ENCODE results near the gene CAMTA1. TPM values are rescaled to one million over a fixed set of nuclear protein-coding genes. Genes with fewer than 3 reads are reported as not detected.
"Not testable (repeated sequence)": the region's sequence is repeated elsewhere in the genome, so short reads cannot be mapped to it uniquely, and the experiment has no call there.

CAMTA1 gene
- total and polyA plus RNA-seq, 3 experiments from 2014 or later, result 60.2 to 79.0 (median 61.7) TPM

DNA sequence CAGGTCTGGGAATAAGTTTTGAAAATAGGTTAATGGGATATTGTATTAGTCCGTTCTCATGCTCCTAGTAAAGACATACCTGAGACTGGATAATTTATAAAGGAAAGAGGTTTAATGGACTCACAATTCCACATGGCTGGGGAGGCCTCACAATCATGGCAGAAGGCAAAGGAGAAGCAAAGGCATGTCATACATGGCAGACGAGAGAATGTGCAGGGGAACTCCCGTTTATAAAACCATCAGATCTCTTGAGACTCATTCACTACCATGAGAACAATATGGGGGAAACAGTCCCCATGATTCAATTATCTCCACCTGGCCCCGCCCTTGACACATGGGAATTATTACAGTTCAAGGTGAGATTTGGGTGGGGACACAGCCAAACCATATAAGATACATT is 60.5 kb downstream of the CAMTA1 start:
- H3K4me3 Mint-ChIP-seq; H3K4me3 ChIP-seq (ENCODE audit: low read length); H3K27me3 ChIP-seq (ENCODE audit: insufficient read depth, low read length, poor library complexity, severe bottlenecking); H3K4me1 ChIP-seq (ENCODE audit: insufficient read depth, low read length); H3K27ac ChIP-seq (ENCODE audit: low read depth, low read length); DNase-seq; H3K27me3 Mint-ChIP-seq; H3K36me3 ChIP-seq (ENCODE audit: insufficient read depth, low read length); POLR2A ChIA-PET; H3K9me3 ChIP-seq (ENCODE audit: low read length); H3K9me3 Mint-ChIP-seq: not testable (repeated sequence)
- Mint-ChIP-seq H3K4me1 (peaks cover 15 to 24% (median 17%) of the 10 kb centered on the region in 3 donors), H3K36me3 (peaks cover 26 to 47% (median 28%) of the 10 kb centered on the region in 3 donors), H3K27ac (peak overlapping the region in 1 of 8 donors; percentile 68)
- CTCF ChIA-PET, result interaction anchor here (0.7 kb wide), 1 partner anchor 95 kb away, joined by 3 read pairs; no protein-coding TSS in a partner anchor

- Histone ChIP-seq H3K4me1 (ENCODE audit: insufficient read depth, low read length) (no peaks in the 10 kb centered on the region), H3K27ac (ENCODE audit: low read depth, low read length) (no peak overlapping the region), H3K27me3 (ENCODE audit: insufficient read depth, low read length, poor library complexity, severe bottlenecking) (no peaks in the 10 kb centered on the region), H3K9me3 (ENCODE audit: low read length) (no peaks in the 10 kb centered on the region), H3K36me3 (ENCODE audit: insufficient read depth, low read length) (no peaks in the 10 kb centered on the region), H3K4me3 (ENCODE audit: low read length) (no peak overlapping the region)
- ChIA-PET CTCF (no interaction called here), POLR2A (no interaction called here)
- H3K36me3 Mint-ChIP-seq, result peaks cover 35 to 45% (median 38%) of the 10 kb centered on the region in 3 donors
- H3K4me1 Mint-ChIP-seq, result peaks cover 7 to 18% (median 9%) of the 10 kb centered on the region in 3 donors
- H3K4me3 Mint-ChIP-seq, result no peak overlapping the region
- H3K9me3 Mint-ChIP-seq, result peaks cover 0 to 9% (median 0%) of the 10 kb centered on the region in 5 donors
- peak overlapping the region in 2 of 8 donors; percentile 18 to 30 for H3K27ac Mint-ChIP-seq
- DNase-seq, result no peak
- no peaks in the 10 kb centered on the region for H3K27me3 Mint-ChIP-seq
Measured at GRCh38 chr1:6848816-6849215, 63.6 kb downstream of the CAMTA1 start.

- Histone ChIP-seq H3K4me3 (ENCODE audit: low read length) (no peak overlapping the region), H3K36me3 (ENCODE audit: insufficient read depth, low read length) (no peaks in the 10 kb centered on the region), H3K4me1 (ENCODE audit: insufficient read depth, low read length) (no peaks in the 10 kb centered on the region), H3K27me3 (ENCODE audit: insufficient read depth, low read length, poor library complexity, severe bottlenecking) (no peaks in the 10 kb centered on the region), H3K27ac (ENCODE audit: low read depth, low read length) (no peak overlapping the region), H3K9me3 (ENCODE audit: low read length) (no peaks in the 10 kb centered on the region)
- Mint-ChIP-seq H3K4me1 (peaks cover 9 to 11% (median 11%) of the 10 kb centered on the region in 3 donors), H3K27ac (no peak overlapping the region), H3K27me3 (no peaks in the 10 kb centered on the region), H3K9me3 (peaks cover 0 to 6% (median 0%) of the 10 kb centered on the region in 5 donors), H3K4me3 (no peak overlapping the region), H3K36me3 (peaks cover 30 to 42% (median 33%) of the 10 kb centered on the region in 3 donors)
- no peak for DNase-seq
- POLR2A ChIA-PET, result no interaction called here
- CTCF ChIA-PET, result no interaction called here
Measured at GRCh38 chr1:6850537-6850936, 65.3 kb downstream of the CAMTA1 start.

- Mint-ChIP-seq H3K9me3 (no peaks in the 10 kb centered on the region), H3K4me3 (no peak overlapping the region), H3K36me3 (peaks cover 25 to 37% (median 30%) of the 10 kb centered on the region in 3 donors), H3K27me3 (no peaks in the 10 kb centered on the region), H3K4me1 (peaks cover 13 to 18% (median 17%) of the 10 kb centered on the region in 3 donors), H3K27ac (no peak overlapping the region)
- ChIA-PET POLR2A (no interaction called here), CTCF (no interaction called here)
- H3K9me3 ChIP-seq (ENCODE audit: low read length), result no peaks in the 10 kb centered on the region
- no peak overlapping the region for H3K4me3 ChIP-seq (ENCODE audit: low read length)
- no peaks in the 10 kb centered on the region for H3K4me1 ChIP-seq (ENCODE audit: insufficient read depth, low read length)
- H3K36me3 ChIP-seq (ENCODE audit: insufficient read depth, low read length), result no peaks in the 10 kb centered on the region
- no peak for DNase-seq
- no peak overlapping the region for H3K27ac ChIP-seq (ENCODE audit: low read depth, low read length)
- H3K27me3 ChIP-seq (ENCODE audit: insufficient read depth, low read length, poor library complexity, severe bottlenecking), result no peaks in the 10 kb centered on the region
Measured at GRCh38 chr1:6852136-6852890, 67.1 kb downstream of the CAMTA1 start.

DNA sequence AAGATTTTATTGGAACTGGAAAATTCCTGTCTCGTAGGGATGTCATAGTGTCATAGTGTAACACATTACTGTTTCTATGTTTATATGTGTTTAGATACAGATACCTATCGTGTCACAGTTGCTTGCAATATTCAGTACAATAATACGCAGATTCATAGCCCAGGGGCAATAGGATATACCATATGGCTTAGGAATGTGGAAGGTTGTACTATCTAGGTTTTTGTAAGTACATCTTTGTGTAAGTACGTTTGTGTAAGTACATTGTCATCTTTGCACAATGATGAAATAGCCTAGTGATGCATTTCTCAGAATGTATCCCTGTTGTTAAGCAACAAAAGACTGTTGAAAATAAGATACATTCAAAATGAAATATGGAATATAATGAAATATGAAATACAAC is 68.9 kb downstream of the CAMTA1 start:
- Histone ChIP-seq H3K4me3 (ENCODE audit: low read length) (no peak overlapping the region), H3K4me1 (ENCODE audit: insufficient read depth, low read length) (no peaks in the 10 kb centered on the region), H3K9me3 (ENCODE audit: low read length) (no peaks in the 10 kb centered on the region), H3K36me3 (ENCODE audit: insufficient read depth, low read length) (no peaks in the 10 kb centered on the region), H3K27me3 (ENCODE audit: insufficient read depth, low read length, poor library complexity, severe bottlenecking) (no peaks in the 10 kb centered on the region), H3K27ac (ENCODE audit: low read depth, low read length) (no peak overlapping the region)
- Mint-ChIP-seq H3K4me3 (no peak overlapping the region), H3K27ac (no peak overlapping the region), H3K27me3 (no peaks in the 10 kb centered on the region), H3K36me3 (peaks cover 20 to 35% (median 24%) of the 10 kb centered on the region in 3 donors), H3K9me3 (no peaks in the 10 kb centered on the region), H3K4me1 (peaks cover 17 to 20% (median 19%) of the 10 kb centered on the region in 3 donors)
- CTCF ChIA-PET, result no interaction called here
- POLR2A ChIA-PET, result no interaction called here
- no peak for DNase-seq

DNA sequence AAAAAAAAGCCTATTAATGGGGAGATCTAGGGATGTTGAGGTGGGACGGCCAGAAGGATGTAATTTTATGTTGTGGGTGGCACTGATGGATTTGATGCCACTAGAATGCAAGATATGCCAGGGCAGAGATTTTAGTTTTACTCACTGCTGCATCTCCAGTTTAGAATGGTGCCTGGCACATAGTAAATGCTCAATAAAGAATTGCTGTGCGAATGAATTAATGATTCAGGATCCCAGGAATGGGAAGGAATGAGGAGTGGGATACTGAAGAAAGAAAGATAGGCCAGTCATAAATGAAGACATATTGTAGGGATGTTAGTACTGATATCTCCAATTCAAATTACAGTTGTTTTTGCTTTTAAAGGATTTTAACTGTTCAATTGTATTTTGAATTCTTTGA is 72.6 kb downstream of the CAMTA1 start:
- no peak overlapping the region for H3K4me3 ChIP-seq (ENCODE audit: low read length)
- peaks cover 16 to 23% (median 19%) of the 10 kb centered on the region in 3 donors for H3K4me1 Mint-ChIP-seq
- no peaks in the 10 kb centered on the region for H3K27me3 ChIP-seq (ENCODE audit: insufficient read depth, low read length, poor library complexity, severe bottlenecking)
- ChIA-PET POLR2A (no interaction called here), CTCF (no interaction called here)
- H3K27ac ChIP-seq (ENCODE audit: low read depth, low read length), result no peak overlapping the region
- H3K9me3 ChIP-seq (ENCODE audit: low read length), result no peaks in the 10 kb centered on the region
- no peaks in the 10 kb centered on the region for H3K9me3 Mint-ChIP-seq
- no peaks in the 10 kb centered on the region for H3K36me3 ChIP-seq (ENCODE audit: insufficient read depth, low read length)
- no peaks in the 10 kb centered on the region for H3K27me3 Mint-ChIP-seq
- H3K27ac Mint-ChIP-seq, result no peak overlapping the region
- DNase-seq, result no peak
- no peak overlapping the region for H3K4me3 Mint-ChIP-seq
- no peaks in the 10 kb centered on the region for H3K4me1 ChIP-seq (ENCODE audit: insufficient read depth, low read length)
- peaks cover 7 to 23% (median 14%) of the 10 kb centered on the region in 3 donors for H3K36me3 Mint-ChIP-seq

- Mint-ChIP-seq H3K4me1 (peaks cover 18 to 23% (median 19%) of the 10 kb centered on the region in 3 donors), H3K36me3 (peaks cover 6 to 19% (median 6%) of the 10 kb centered on the region in 3 donors), H3K27ac (no peak overlapping the region), H3K4me3 (no peak overlapping the region), H3K9me3 (no peaks in the 10 kb centered on the region), H3K27me3 (no peaks in the 10 kb centered on the region)
- CTCF ChIA-PET, result no interaction called here
- H3K36me3 ChIP-seq (ENCODE audit: insufficient read depth, low read length), result no peaks in the 10 kb centered on the region
- no peaks in the 10 kb centered on the region for H3K4me1 ChIP-seq (ENCODE audit: insufficient read depth, low read length)
- H3K27me3 ChIP-seq (ENCODE audit: insufficient read depth, low read length, poor library complexity, severe bottlenecking), result no peaks in the 10 kb centered on the region
- DNase-seq, result no peak
- POLR2A ChIA-PET, result no interaction called here
- H3K27ac ChIP-seq (ENCODE audit: low read depth, low read length), result no peak overlapping the region
- H3K9me3 ChIP-seq (ENCODE audit: low read length), result no peaks in the 10 kb centered on the region
- H3K4me3 ChIP-seq (ENCODE audit: low read length), result no peak overlapping the region
Measured at GRCh38 chr1:6858596-6858995, 73.3 kb downstream of the CAMTA1 start.

- H3K27ac Mint-ChIP-seq, result peak overlapping the region in 1 of 8 donors; percentile 18
- CTCF ChIA-PET, result no interaction called here
- no peaks in the 10 kb centered on the region for H3K36me3 ChIP-seq (ENCODE audit: insufficient read depth, low read length)
- no peaks in the 10 kb centered on the region for H3K9me3 ChIP-seq (ENCODE audit: low read length)
- peaks cover 23 to 29% (median 25%) of the 10 kb centered on the region in 3 donors for H3K4me1 Mint-ChIP-seq
- H3K4me1 ChIP-seq (ENCODE audit: insufficient read depth, low read length), result no peaks in the 10 kb centered on the region
- POLR2A ChIA-PET, result no interaction called here
- H3K4me3 ChIP-seq (ENCODE audit: low read length), result no peak overlapping the region
- DNase-seq, result no peak
- H3K9me3 Mint-ChIP-seq, result no peaks in the 10 kb centered on the region
- H3K36me3 Mint-ChIP-seq, result peaks cover 0 to 22% (median 11%) of the 10 kb centered on the region in 3 donors
- H3K27ac ChIP-seq (ENCODE audit: low read depth, low read length), result no peak overlapping the region
- H3K27me3 Mint-ChIP-seq, result no peaks in the 10 kb centered on the region
- H3K27me3 ChIP-seq (ENCODE audit: insufficient read depth, low read length, poor library complexity, severe bottlenecking), result no peaks in the 10 kb centered on the region
- H3K4me3 Mint-ChIP-seq, result no peak overlapping the region
Measured at GRCh38 chr1:6859415-6860343, 74.4 kb downstream of the CAMTA1 start.

Data from CD8-positive, alpha-beta memory T cell (primary cell).